DOHH2 (cell line): ENCODE results near the gene SLC7A14.

ENCODE experiments used
- H3F3A ChIP-seq: fragments of 200-600 bp; sonication (generic), shearing (Covaris generic); 2 replicates; pipeline ENCODE4 v1.6.0; 2016; ENCODE audit warnings: antibody characterized with exemption, mild to moderate bottlenecking; ENCODE audit not compliant: control insufficient read depth, insufficient read depth
- H3K27ac ChIP-seq: fragments of 200-600 bp; sonication (generic); 2 replicates; pipeline ENCODE4 v1.5.1; 2014; ENCODE audit warnings: low read depth, mild to moderate bottlenecking, low read length, moderate library complexity
- H3K27me3 ChIP-seq: fragments of 200-600 bp; sonication (generic); 2 replicates; pipeline ENCODE4 v1.6.1; 2014; ENCODE audit warnings: mild to moderate bottlenecking, low read length, mixed read lengths; ENCODE audit not compliant: control insufficient read depth
- H3K36me3 ChIP-seq: fragments of 200-600 bp; sonication (generic); 2 replicates; pipeline ENCODE4 v1.6.1; 2014; ENCODE audit warnings: mild to moderate bottlenecking, low read length, moderate library complexity, mixed read lengths; ENCODE audit not compliant: control insufficient read depth
- H3K4me1 ChIP-seq: fragments of 200-600 bp; sonication (generic); 2 replicates; pipeline ENCODE4 v1.6.1; 2014; ENCODE audit warnings: mild to moderate bottlenecking, low read length, mixed read lengths; ENCODE audit not compliant: control insufficient read depth
- H3K4me2 ChIP-seq: fragments of 200-600 bp; sonication (generic); 2 replicates; pipeline ENCODE4 v1.6.0; 2014; ENCODE audit warnings: mild to moderate bottlenecking, low read length, moderate library complexity
- H3K4me3 ChIP-seq: fragments of 200-600 bp; sonication (generic); 2 replicates; pipeline ENCODE4 v1.5.1; 2014; ENCODE audit warnings: mild to moderate bottlenecking, low read length, mixed read lengths
- H3K79me2 ChIP-seq: fragments of 200-600 bp; sonication (generic); 2 replicates; pipeline ENCODE4 v1.6.1; 2014; ENCODE audit warnings: mild to moderate bottlenecking, low read length, mixed read lengths; ENCODE audit not compliant: control insufficient read depth
- H3K9me2 ChIP-seq: fragments of 200-600 bp; sonication (generic); replicated peaks from 2 replicates; pipeline ENCODE4 v1.6.1; 2014; ENCODE audit warnings: mild to moderate bottlenecking, low read length, mixed read lengths; ENCODE audit not compliant: control insufficient read depth
- H3K9me3 ChIP-seq: fragments of 200-600 bp; sonication (generic); 2 replicates; pipeline ENCODE4 v1.6.1; 2014; ENCODE audit warnings: antibody characterized with exemption, low read length, mixed read lengths; ENCODE audit not compliant: control insufficient read depth, insufficient read depth
- H4K20me1 ChIP-seq: fragments of 200-600 bp; sonication (generic); 2 replicates; pipeline ENCODE4 v1.6.0; 2014; ENCODE audit warnings: low read depth, mild to moderate bottlenecking, antibody characterized with exemption, low read length, moderate library complexity; ENCODE audit not compliant: control insufficient read depth, insufficient read depth
- EZH2phosphoT487 ChIP-seq: fragments of 200-600 bp; sonication (generic); IDR thresholded peaks from 2 replicates; pipeline ENCODE4 v1.6.1; 2017; ENCODE audit warnings: borderline replicate concordance, mild to moderate bottlenecking, antibody characterized with exemption, low read length, moderate library complexity, mixed read lengths
- TF ChIP-seq, protein P1 (sequence below): fragments of 200-600 bp; sonication (generic); IDR thresholded peaks from one replicate; pipeline ENCODE4 v1.5.1; 2014; ENCODE audit warnings: antibody characterized with exemption, mild to moderate bottlenecking, low read depth, low read length; ENCODE audit not compliant: poor library complexity, severe bottlenecking

The SLC7A14 gene

DNA sequence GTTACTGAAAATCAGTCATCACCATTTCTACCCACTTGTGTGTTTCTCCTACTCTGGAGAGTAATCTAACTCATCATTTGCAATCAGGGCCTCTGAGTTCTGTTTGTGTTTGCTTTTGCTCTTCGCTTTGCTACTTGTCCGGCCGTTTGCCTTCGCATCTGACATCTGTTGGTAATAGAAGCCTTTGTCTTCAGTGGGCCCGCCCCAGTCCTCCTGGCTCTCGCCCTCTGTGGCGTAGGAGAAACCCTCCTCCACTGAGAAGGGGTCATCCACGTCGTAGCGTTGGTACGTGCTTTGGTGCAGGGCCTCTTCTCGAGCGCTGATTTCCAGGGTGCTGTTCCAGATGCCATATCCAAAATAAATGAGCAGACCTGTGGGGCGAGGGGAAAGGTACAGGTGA lies 118.9 kb downstream of the SLC7A14 start:
- Histone ChIP-seq H3K27ac (no peak overlapping the region), H3K9me2 (no peaks in the 10 kb centered on the region), H3K4me1 (no peaks in the 10 kb centered on the region), H3F3A (no peaks in the 10 kb centered on the region), H3K79me2 (no peaks in the 10 kb centered on the region), H3K36me3 (no peaks in the 10 kb centered on the region), H3K27me3 (peaks cover 13% of the 10 kb centered on the region), H3K4me3 (no peak overlapping the region), H3K4me2 (no peak overlapping the region), H3K9me3 (no peaks in the 10 kb centered on the region), H4K20me1 (no peaks in the 10 kb centered on the region)
- TF ChIP-seq EZH2phosphoT487 = no peak
- TF ChIP-seq, protein P1, sequence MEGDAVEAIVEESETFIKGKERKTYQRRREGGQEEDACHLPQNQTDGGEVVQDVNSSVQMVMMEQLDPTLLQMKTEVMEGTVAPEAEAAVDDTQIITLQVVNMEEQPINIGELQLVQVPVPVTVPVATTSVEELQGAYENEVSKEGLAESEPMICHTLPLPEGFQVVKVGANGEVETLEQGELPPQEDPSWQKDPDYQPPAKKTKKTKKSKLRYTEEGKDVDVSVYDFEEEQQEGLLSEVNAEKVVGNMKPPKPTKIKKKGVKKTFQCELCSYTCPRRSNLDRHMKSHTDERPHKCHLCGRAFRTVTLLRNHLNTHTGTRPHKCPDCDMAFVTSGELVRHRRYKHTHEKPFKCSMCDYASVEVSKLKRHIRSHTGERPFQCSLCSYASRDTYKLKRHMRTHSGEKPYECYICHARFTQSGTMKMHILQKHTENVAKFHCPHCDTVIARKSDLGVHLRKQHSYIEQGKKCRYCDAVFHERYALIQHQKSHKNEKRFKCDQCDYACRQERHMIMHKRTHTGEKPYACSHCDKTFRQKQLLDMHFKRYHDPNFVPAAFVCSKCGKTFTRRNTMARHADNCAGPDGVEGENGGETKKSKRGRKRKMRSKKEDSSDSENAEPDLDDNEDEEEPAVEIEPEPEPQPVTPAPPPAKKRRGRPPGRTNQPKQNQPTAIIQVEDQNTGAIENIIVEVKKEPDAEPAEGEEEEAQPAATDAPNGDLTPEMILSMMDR = no peak

DNA sequence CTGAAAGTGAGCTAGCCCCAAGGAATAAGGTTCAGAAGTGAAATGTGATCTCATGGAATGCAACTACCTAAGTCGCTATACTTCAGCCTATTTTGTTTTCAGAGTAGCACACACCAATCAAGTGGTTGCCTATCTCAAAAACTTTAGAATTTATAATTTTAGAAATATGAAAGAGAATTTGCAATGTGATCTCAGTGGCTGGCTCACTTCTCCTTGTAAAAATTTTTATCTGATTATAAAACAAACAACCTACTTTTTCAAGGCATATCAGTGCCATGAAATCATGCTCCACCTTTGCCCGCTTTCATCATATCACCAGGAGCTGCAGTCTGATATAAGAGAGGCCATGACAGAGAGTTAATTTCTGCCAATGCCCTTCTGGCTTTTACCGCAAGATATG lies 119.9 kb downstream of the SLC7A14 start:
- Histone ChIP-seq H3K27me3 (peaks cover 13% of the 10 kb centered on the region), H4K20me1 (no peaks in the 10 kb centered on the region), H3K27ac (no peak overlapping the region), H3K9me2 (no peaks in the 10 kb centered on the region), H3K4me2 (no peak overlapping the region), H3K79me2 (no peaks in the 10 kb centered on the region), H3K4me3 (no peak overlapping the region), H3K36me3 (no peaks in the 10 kb centered on the region), H3K9me3 (no peaks in the 10 kb centered on the region), H3K4me1 (no peaks in the 10 kb centered on the region), H3F3A (no peaks in the 10 kb centered on the region)
- TF ChIP-seq, protein P1 = no peak
- no peak for TF ChIP-seq EZH2phosphoT487

- peaks cover 12% of the 10 kb centered on the region for H3K27me3 ChIP-seq
- H3K9me3 ChIP-seq = no peaks in the 10 kb centered on the region
- H3K27ac ChIP-seq = no peak overlapping the region
- no peaks in the 10 kb centered on the region for H3F3A ChIP-seq
- H3K4me1 ChIP-seq = no peaks in the 10 kb centered on the region
- TF ChIP-seq, protein P1 = no peak
- no peak for TF ChIP-seq EZH2phosphoT487
- H3K4me3 ChIP-seq = no peak overlapping the region
- no peak overlapping the region for H3K4me2 ChIP-seq
- H3K79me2 ChIP-seq = no peaks in the 10 kb centered on the region
- H4K20me1 ChIP-seq = no peaks in the 10 kb centered on the region
- no peaks in the 10 kb centered on the region for H3K9me2 ChIP-seq
- no peaks in the 10 kb centered on the region for H3K36me3 ChIP-seq
Observed at GRCh38 chr3:170463011-170463410, 122.9 kb downstream of the SLC7A14 start.

DNA sequence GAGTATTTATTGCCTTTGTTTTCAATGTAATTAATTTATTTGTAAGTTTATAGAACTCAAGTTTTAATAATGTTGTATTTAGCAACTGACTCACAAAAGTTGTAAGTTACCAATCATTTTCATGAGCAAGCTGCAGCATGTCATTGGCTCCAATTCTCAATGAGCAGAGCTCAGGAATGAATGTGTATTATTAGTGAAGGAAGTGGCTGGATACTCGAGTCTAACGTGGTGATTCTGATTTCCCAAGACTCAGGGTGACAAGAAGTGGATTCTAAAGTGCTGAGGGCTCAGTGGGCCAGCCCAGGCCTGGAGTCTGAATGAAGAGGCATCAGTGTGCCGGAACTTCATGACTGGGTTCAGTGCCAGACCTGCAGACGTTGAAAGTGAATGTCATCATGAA lies 127.6 kb downstream of the SLC7A14 start:
- Histone ChIP-seq H3K9me2 (no peaks in the 10 kb centered on the region), H3K4me3 (no peak overlapping the region), H3K9me3 (no peaks in the 10 kb centered on the region), H3K27me3 (no peaks in the 10 kb centered on the region; the same call in 1 of the 2 replicates), H3K36me3 (no peaks in the 10 kb centered on the region), H3K4me2 (no peak overlapping the region), H3K4me1 (no peaks in the 10 kb centered on the region), H3K79me2 (no peaks in the 10 kb centered on the region), H3K27ac (no peak overlapping the region), H4K20me1 (no peaks in the 10 kb centered on the region), H3F3A (no peaks in the 10 kb centered on the region)
- TF ChIP-seq EZH2phosphoT487 = no peak
- TF ChIP-seq, protein P1 = no peak
